Hematopoietic multipotent progenitor cell treated with erythropoietin and hydrocortisone succinate and interleukin-3 and kit ligand, for 4 days (in vitro differentiated cells): Measurements from ENCODE around the gene SLC25A1.

Source experiments
- DNase-seq: peaks from one replicate; pipeline ENCODE4 v3.0.0-alpha.2; 2015

Gene SLC25A1

GRCh38 chr22:19178657-19179496 lies at the start of gene SLC25A1:
Gene SLC25A1 (minus strand): TSS chr22:19178736. CDS start chr22:19178673, 63 bp downstream.
- peak; percentile 94 for DNase-seq

DNA sequence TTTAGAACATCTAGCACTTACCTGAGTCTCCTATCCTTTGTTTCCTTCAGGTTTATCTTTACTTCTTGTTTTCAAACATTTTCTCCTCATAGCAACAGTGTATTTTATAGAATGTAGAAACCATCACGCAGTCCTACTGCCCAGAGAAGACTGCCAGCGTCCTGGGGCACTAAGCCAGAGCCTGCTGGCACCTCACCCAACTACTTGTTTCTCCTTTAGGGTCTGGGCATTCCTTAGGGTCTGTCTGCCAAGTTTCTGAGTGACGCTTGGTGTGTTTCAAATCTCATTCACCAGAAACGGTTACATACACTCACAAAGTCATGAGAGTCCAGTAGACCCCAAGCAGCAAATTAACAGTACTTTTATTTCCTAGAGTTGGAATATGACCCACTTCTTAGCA lies 49.6 kb upstream of the SLC25A1 start:
- DNase-seq: no peak

GRCh38 chr22:19226428-19226827 lies 47.9 kb upstream of the SLC25A1 start:
- no peak for DNase-seq

- DNase-seq: no peak
Measured at GRCh38 chr22:19225560-19225959, 47.0 kb upstream of the SLC25A1 start.

DNA sequence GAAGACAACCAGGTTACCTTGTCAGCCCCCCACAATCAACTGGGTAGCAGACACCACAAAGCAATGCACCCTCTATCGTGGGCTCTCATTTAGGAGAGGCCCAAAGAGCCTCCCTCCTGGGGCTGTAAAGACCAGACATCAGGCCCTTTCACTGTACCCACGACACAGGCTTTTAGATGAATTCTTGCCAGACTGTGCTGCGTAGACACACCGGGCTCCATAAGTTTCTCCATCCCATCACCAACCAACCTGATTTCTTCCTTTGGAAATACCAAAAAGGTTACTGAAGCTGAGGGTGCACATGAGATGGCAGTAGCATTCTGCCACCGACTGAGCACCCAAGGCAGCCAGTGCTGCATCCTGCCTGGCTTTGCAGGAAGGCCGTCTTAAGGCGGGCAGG lies 46.4 kb upstream of the SLC25A1 start:
- DNase-seq: no peak

DNA sequence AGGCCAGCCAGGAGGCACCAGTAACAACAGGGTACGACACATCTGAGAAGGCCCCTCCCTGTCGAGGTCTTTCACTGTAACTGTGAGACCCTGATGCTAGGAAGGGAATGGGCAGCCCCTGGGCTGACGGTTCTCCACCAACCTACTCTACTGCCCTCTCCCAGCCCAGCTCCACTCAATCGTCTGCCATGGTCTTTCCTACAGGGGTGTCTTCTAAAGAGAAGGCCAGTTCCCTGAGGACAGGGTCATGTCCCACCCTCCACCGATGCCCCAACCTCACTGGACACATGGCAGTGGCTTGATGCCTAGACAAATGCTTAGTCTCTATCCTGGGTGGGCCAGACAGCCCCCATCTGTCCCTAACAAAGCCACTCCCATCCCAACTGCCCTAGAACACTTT lies 46.0 kb upstream of the SLC25A1 start:
- no peak for DNase-seq

GRCh38 chr22:19223617-19224016 lies 45.1 kb upstream of the SLC25A1 start:
- DNase-seq: no peak

- no peak for DNase-seq
Measured at GRCh38 chr22:19223110-19223509, 44.6 kb upstream of the SLC25A1 start.

GRCh38 chr22:19222242-19223005 lies 43.9 kb upstream of the SLC25A1 start:
- no peak for DNase-seq

GRCh38 chr22:19220867-19221266 lies 42.3 kb upstream of the SLC25A1 start:
- DNase-seq: no peak

GRCh38 chr22:19218541-19219233 lies 40.2 kb upstream of the SLC25A1 start:
- no peak for DNase-seq

GRCh38 chr22:19216579-19216978 lies 38.0 kb upstream of the SLC25A1 start:
- DNase-seq: no peak

- no peak for DNase-seq
Measured at GRCh38 chr22:19215360-19215759, 36.8 kb upstream of the SLC25A1 start.

DNA sequence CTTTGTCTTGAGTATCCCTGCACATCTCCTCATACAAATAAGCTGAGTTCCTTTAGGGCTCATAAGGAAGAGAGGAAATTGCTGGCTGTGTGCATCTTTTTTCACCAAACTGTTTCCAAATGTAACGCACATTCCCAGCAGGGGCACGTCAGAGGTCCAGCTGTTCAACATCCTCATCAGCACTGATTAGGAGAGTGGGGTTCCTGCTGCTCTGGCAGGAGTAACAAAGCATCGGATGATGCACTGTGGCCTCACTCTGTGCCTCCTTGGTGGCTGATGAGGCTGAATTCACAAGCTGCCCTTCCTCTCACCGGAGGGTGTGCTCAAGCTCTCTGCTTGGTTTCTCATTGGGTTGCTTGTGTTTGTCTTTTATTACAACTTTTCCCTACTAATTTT lies 35.5 kb upstream of the SLC25A1 start:
- DNase-seq: no peak

- DNase-seq: no peak
Measured at GRCh38 chr22:19213442-19214077, 35.0 kb upstream of the SLC25A1 start.

GRCh38 chr22:19213001-19213400 lies 34.5 kb upstream of the SLC25A1 start:
- no peak for DNase-seq

GRCh38 chr22:19212302-19212870 lies 33.9 kb upstream of the SLC25A1 start:
- no peak for DNase-seq

DNA sequence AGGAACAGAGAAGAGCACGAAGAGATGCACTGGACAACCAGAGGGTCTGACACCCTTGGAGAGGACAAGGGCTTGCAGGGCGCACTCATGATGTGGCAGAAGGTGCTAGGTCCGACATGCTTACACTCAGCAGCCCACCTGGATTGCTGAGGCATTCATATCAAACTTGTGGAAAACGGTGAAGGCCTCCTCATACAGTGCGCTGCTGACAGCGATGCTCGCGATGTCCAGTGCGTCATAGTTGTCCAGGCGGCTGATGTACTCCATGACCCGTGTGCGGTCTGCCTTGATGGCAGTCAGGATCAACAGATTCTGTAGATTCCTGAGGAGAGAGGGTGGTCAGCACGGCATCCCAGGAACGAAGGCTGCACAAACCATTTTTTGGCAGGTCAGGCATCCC lies 31.7 kb upstream of the SLC25A1 start:
- no peak for DNase-seq

DNA sequence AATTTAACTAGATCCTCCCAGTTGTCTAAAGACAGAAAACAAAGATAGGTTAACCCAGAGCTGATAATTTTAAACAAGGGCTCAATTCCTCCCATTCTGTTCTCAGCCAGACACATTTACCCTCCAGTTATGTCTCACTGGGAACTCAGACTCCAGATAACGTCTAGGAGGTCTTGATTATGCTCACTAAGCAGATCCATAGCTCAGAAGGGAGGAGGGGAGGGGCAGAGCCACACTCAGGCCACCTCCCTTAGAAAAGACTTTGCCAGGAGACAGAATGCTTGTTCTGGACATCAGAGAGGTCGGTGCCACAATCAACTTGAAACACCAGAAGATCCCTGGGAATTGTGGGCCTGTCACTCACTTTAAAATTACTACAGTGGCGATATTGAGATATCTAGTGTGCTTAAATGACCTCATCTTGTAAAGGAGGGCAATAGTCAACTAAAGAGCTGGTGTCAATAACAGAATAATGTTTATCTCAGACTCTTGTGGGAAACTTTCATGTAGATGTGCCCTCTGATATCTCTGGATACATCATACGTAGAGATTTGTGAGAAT lies 29.8 kb upstream of the SLC25A1 start:
- no peak for DNase-seq

DNA sequence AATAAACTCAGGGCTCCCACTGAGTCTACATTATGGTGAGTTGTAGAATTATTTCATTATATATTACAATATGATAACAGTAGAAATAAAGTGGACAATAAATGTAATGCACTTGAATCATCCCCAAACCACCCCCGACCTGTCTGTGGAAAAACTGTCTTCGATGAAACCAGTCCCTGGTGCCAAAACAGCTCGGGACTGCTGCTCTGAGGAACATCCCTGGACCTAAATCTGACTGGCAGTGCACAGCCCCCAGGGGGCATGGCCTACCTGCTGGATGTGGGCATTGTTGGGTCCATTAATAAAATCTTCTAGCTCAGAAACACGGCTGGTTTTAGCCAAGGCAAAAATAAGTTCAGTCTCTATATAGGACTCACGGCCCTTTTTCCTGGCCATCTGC lies 29.3 kb upstream of the SLC25A1 start:
- DNase-seq: no peak

- peak; percentile 24 for DNase-seq
Measured at GRCh38 chr22:19207401-19207808, 28.9 kb upstream of the SLC25A1 start.

GRCh38 chr22:19206287-19206686 lies 27.8 kb upstream of the SLC25A1 start:
- DNase-seq: no peak
